Fibroblast of lung (primary cell): Measurements from ENCODE around the gene CNNM4. TPM values are rescaled to one million over a fixed set of nuclear protein-coding genes. Genes with fewer than 3 reads are reported as not detected.
"Not testable (repeated sequence)": the region's sequence is repeated elsewhere in the genome, so short reads cannot be mapped to it uniquely, and the experiment has no call there.

Experiments
- DNase-seq, 2 donors: peaks; one replicate each; pipeline versions ENCODE4 v3.0.0 to v3.0.0-alpha.2; 2010; ENCODE audit warnings: low read depth in 2 of 2
- H2AFZ ChIP-seq: 2 replicates; pipeline ENCODE4 v1.5.1; 2012; ENCODE audit warnings: low read length, control low read depth, inconsistent platforms
- H3K27ac ChIP-seq: 2 replicates; pipeline ENCODE4 v1.5.1; 2011; ENCODE audit warnings: low read length, control low read depth; ENCODE audit not compliant: insufficient read depth
- H3K27me3 ChIP-seq: 2 replicates; pipeline ENCODE4 v1.5.1; 2011; ENCODE audit warnings: mild to moderate bottlenecking, low read length; ENCODE audit not compliant: control insufficient read depth, insufficient read depth
- H3K36me3 ChIP-seq: 2 replicates; pipeline ENCODE4 v1.5.1; 2011; ENCODE audit warnings: low read length; ENCODE audit not compliant: control insufficient read depth, insufficient read depth
- H3K4me1 ChIP-seq: 2 replicates; pipeline ENCODE4 v1.5.1; 2011; ENCODE audit warnings: low read length; ENCODE audit not compliant: control insufficient read depth, insufficient read depth; ENCODE audit errors: extremely low read depth
- H3K4me2 ChIP-seq: 2 replicates; pipeline ENCODE4 v1.5.1; 2011; ENCODE audit warnings: low read length, control low read depth; ENCODE audit not compliant: insufficient read depth; ENCODE audit errors: extremely low read depth
- H3K4me3 ChIP-seq, 4 experiments: fragments of 200-600 bp in 1 of 4; sonication (generic) in 1 of 4; replicated peaks in 1 of 4; 2 replicates each; pipeline ENCODE4 v1.5.1; 2011 to 2016; ENCODE audit warnings: low read length in 4 of 4, low read depth in 3 of 4, mild to moderate bottlenecking in 3 of 4, control low read depth in 2 of 4, inconsistent platforms in 1 of 4, mixed read lengths in 1 of 4; ENCODE audit not compliant: insufficient read depth in 1 of 4; ENCODE audit errors: control extremely low read depth in 1 of 4
- H3K79me2 ChIP-seq: 2 replicates; pipeline ENCODE4 v1.5.1; 2012; ENCODE audit warnings: mild to moderate bottlenecking, low read length, inconsistent platforms; ENCODE audit not compliant: control insufficient read depth, insufficient read depth
- H3K9ac ChIP-seq: 2 replicates; pipeline ENCODE4 v1.5.1; 2011; ENCODE audit warnings: mild to moderate bottlenecking, low read length, control low read depth; ENCODE audit not compliant: insufficient read depth
- H3K9me3 ChIP-seq: 2 replicates; pipeline ENCODE4 v1.5.1; 2012; ENCODE audit warnings: low read depth, low read length; ENCODE audit not compliant: control insufficient read depth, insufficient read depth
- H4K20me1 ChIP-seq: 2 replicates; pipeline ENCODE4 v1.5.1; 2011; ENCODE audit warnings: low read length; ENCODE audit not compliant: control insufficient read depth, insufficient read depth; ENCODE audit errors: extremely low read depth
- CTCF ChIP-seq, 2 donors: IDR thresholded peaks in 1 of 2; conservative IDR thresholded peaks in 1 of 2; 1 replicate in 1 of 2; 2 replicates in 1 of 2; pipeline ENCODE4 v1.5.1; 2011 to 2012; ENCODE audit warnings: low read length in 2 of 2, control low read depth in 1 of 2, inconsistent platforms in 1 of 2, low read depth in 1 of 2, mild to moderate bottlenecking in 1 of 2
- EZH2 ChIP-seq: IDR thresholded peaks from 2 replicates; pipeline ENCODE4 v1.5.1; 2012; ENCODE audit warnings: low read length, control low read depth, mild to moderate bottlenecking; ENCODE audit errors: missing control alignments
- polyA plus RNA-seq, 2 donors: library from polyadenylated mRNA; depleted of rRNA in 1 of 2; stranded (reverse) in 1 of 2; unstranded in 1 of 2; fragments of >200 nt; gene quantifications; 2 replicates each; pipeline ENCODE4 v1.2.1, GENCODE V29; 2011 to 2012; ENCODE audit warnings: missing spikeins in 1 of 2
- total RNA-seq: library from RNA; depleted of rRNA; stranded (reverse); fragments of >200 nt; gene quantifications from 2 replicates; pipeline ENCODE4 v1.2.1, GENCODE V29; 2014

The CNNM4 gene
- total and polyA plus RNA-seq, 2 donors (not counting 1 experiment from before 2014, with no cell fraction given): 3.3 to 3.5 TPM

- Histone ChIP-seq H4K20me1 (no peaks in the 10 kb centered on the region), H3K27me3 (no peaks in the 10 kb centered on the region), H3K79me2 (no peaks in the 10 kb centered on the region), H2AFZ (no peak overlapping the region), H3K4me3 (no peak overlapping the region), H3K4me1 (no peaks in the 10 kb centered on the region), H3K9ac (no peak overlapping the region), H3K4me2 (no peak overlapping the region), H3K36me3 (peaks cover 2% of the 10 kb centered on the region), H3K27ac (no peak overlapping the region), H3K9me3 (no peaks in the 10 kb centered on the region)
- TF ChIP-seq EZH2: no peak
- TF ChIP-seq CTCF (conservative IDR thresholded peaks at IDR 0.05 in 1 of 2, IDR thresholded peaks at IDR 0.05 in 1 of 2; ENCODE audit: low read depth in 1 of 2, low read length in 2 of 2): no peak
- no peak for DNase-seq
Measured at GRCh38 chr2:96795076-96795475, 34.4 kb downstream of the CNNM4 start.

- not testable (repeated sequence) for H3K4me3 ChIP-seq, H3K9me3 ChIP-seq, H3K4me2 ChIP-seq, H4K20me1 ChIP-seq, H3K4me1 ChIP-seq, H3K79me2 ChIP-seq, H3K36me3 ChIP-seq, DNase-seq, H3K27ac ChIP-seq, H3K27me3 ChIP-seq, H2AFZ ChIP-seq, H3K9ac ChIP-seq
Measured at GRCh38 chr2:96796497-96796896, 35.8 kb downstream of the CNNM4 start.

- DNase-seq: no peak
- no peak overlapping the region for H3K4me3 ChIP-seq
- H3K9ac ChIP-seq: no peak overlapping the region
- TF ChIP-seq EZH2 (no peak), CTCF (conservative IDR thresholded peaks at IDR 0.05 in 1 of 2, IDR thresholded peaks at IDR 0.05 in 1 of 2; ENCODE audit: low read depth in 1 of 2, low read length in 2 of 2) (no peak)
- H3K27ac ChIP-seq: no peak overlapping the region
- H2AFZ ChIP-seq: no peak overlapping the region
- H4K20me1 ChIP-seq: no peaks in the 10 kb centered on the region
- no peaks in the 10 kb centered on the region for H3K9me3 ChIP-seq
- no peaks in the 10 kb centered on the region for H3K79me2 ChIP-seq
- no peaks in the 10 kb centered on the region for H3K4me1 ChIP-seq
- no peaks in the 10 kb centered on the region for H3K27me3 ChIP-seq
- H3K4me2 ChIP-seq: no peak overlapping the region
- peaks cover 2% of the 10 kb centered on the region for H3K36me3 ChIP-seq
Measured at GRCh38 chr2:96797066-96797625, 36.4 kb downstream of the CNNM4 start.
